HUES6 (cell line): Measurements from ENCODE around the gene EIF2B2.

ENCODE experiments used
- H3K27ac ChIP-seq: 2 replicates; pipeline ENCODE4 v1.7.0; 2013; ENCODE audit warnings: low read depth, mild to moderate bottlenecking, low read length, inconsistent platforms
- H3K27me3 ChIP-seq: 2 replicates; pipeline ENCODE4 v1.6.1; 2013; ENCODE audit warnings: low read length; ENCODE audit not compliant: control insufficient read depth, insufficient read depth
- H3K36me3 ChIP-seq: 2 replicates; pipeline ENCODE4 v1.6.1; 2013; ENCODE audit warnings: low read length; ENCODE audit not compliant: control insufficient read depth, insufficient read depth
- H3K4me1 ChIP-seq: 2 replicates; pipeline ENCODE4 v1.6.1; 2013; ENCODE audit warnings: low read length; ENCODE audit not compliant: control insufficient read depth, insufficient read depth
- H3K4me3 ChIP-seq: 2 replicates; pipeline ENCODE4 v1.5.1; 2013; ENCODE audit warnings: low read depth, low read length
- H3K9ac ChIP-seq: one replicate; pipeline ENCODE4 v1.6.1; 2013; ENCODE audit warnings: mild to moderate bottlenecking, low read length
- H3K9me3 ChIP-seq: 2 replicates; pipeline ENCODE4 v1.6.1; 2013; ENCODE audit warnings: low read depth, low read length; ENCODE audit not compliant: control insufficient read depth, insufficient read depth

Gene EIF2B2

GRCh38 chr14:74974364-74975058 lies 28.2 kb upstream of the EIF2B2 start:
- Histone ChIP-seq H3K27ac (no peak overlapping the region), H3K36me3 (no peaks in the 10 kb centered on the region), H3K9ac (no peak overlapping the region), H3K9me3 (no peaks in the 10 kb centered on the region), H3K4me1 (peaks cover 45% of the 10 kb centered on the region), H3K4me3 (no peak overlapping the region), H3K27me3 (no peaks in the 10 kb centered on the region)

- Histone ChIP-seq H3K27ac (no peak overlapping the region), H3K36me3 (no peaks in the 10 kb centered on the region), H3K9ac (no peak overlapping the region), H3K4me1 (peaks cover 52% of the 10 kb centered on the region), H3K9me3 (no peaks in the 10 kb centered on the region), H3K4me3 (no peak overlapping the region), H3K27me3 (no peaks in the 10 kb centered on the region)
Measured at GRCh38 chr14:74975059-74975810, 27.5 kb upstream of the EIF2B2 start.

GRCh38 chr14:74976264-74977113 lies 26.2 kb upstream of the EIF2B2 start:
- Histone ChIP-seq H3K36me3 (no peaks in the 10 kb centered on the region), H3K4me3 (no peak overlapping the region), H3K9ac (no peak overlapping the region), H3K9me3 (no peaks in the 10 kb centered on the region), H3K27me3 (no peaks in the 10 kb centered on the region), H3K4me1 (peaks cover 58% of the 10 kb centered on the region), H3K27ac (no peak overlapping the region)

GRCh38 chr14:74977164-74977900 lies 25.4 kb upstream of the EIF2B2 start:
- H3K27me3 ChIP-seq = no peaks in the 10 kb centered on the region
- H3K4me1 ChIP-seq = peaks cover 59% of the 10 kb centered on the region
- no peaks in the 10 kb centered on the region for H3K9me3 ChIP-seq
- no peak overlapping the region for H3K27ac ChIP-seq
- no peak overlapping the region for H3K4me3 ChIP-seq
- H3K9ac ChIP-seq = no peak overlapping the region
- no peaks in the 10 kb centered on the region for H3K36me3 ChIP-seq

- no peaks in the 10 kb centered on the region for H3K27me3 ChIP-seq
- H3K4me3 ChIP-seq = no peak overlapping the region
- H3K4me1 ChIP-seq = peaks cover 59% of the 10 kb centered on the region
- H3K36me3 ChIP-seq = no peaks in the 10 kb centered on the region
- no peaks in the 10 kb centered on the region for H3K9me3 ChIP-seq
- peak overlapping the region; percentile 30 for H3K9ac ChIP-seq
- H3K27ac ChIP-seq = no peak overlapping the region
Measured at GRCh38 chr14:74977901-74978385, 24.8 kb upstream of the EIF2B2 start.

- no peaks in the 10 kb centered on the region for H3K9me3 ChIP-seq
- H3K9ac ChIP-seq = peak overlapping the region; percentile 30
- H3K27me3 ChIP-seq = no peaks in the 10 kb centered on the region
- H3K4me3 ChIP-seq = no peak overlapping the region
- H3K27ac ChIP-seq = no peak overlapping the region; the same call in 1 of the 2 replicates
- H3K36me3 ChIP-seq = no peaks in the 10 kb centered on the region
- H3K4me1 ChIP-seq = peaks cover 55% of the 10 kb centered on the region
Measured at GRCh38 chr14:74978416-74978947, 24.2 kb upstream of the EIF2B2 start.

- no peak overlapping the region; the same call in 1 of the 2 replicates for H3K27ac ChIP-seq
- H3K4me1 ChIP-seq = peaks cover 50% of the 10 kb centered on the region
- no peaks in the 10 kb centered on the region for H3K27me3 ChIP-seq
Measured at GRCh38 chr14:74979029-74979428, 23.7 kb upstream of the EIF2B2 start.

GRCh38 chr14:74979442-74980397 lies 23.0 kb upstream of the EIF2B2 start:
- Histone ChIP-seq H3K9ac (peak overlapping the region; percentile 54), H3K27ac (no peak overlapping the region; the same call in 1 of the 2 replicates)

More at GRCh38 chr14:74979029-74979428, 23.7 kb upstream of the EIF2B2 start:
- H3K9me3 ChIP-seq = no peaks in the 10 kb centered on the region
- H3K9ac ChIP-seq = peak overlapping the region; percentile 53
- no peak overlapping the region for H3K4me3 ChIP-seq
- H3K36me3 ChIP-seq = no peaks in the 10 kb centered on the region

GRCh38 chr14:74980398-74980730 lies 22.4 kb upstream of the EIF2B2 start:
- H3K27me3 ChIP-seq = no peaks in the 10 kb centered on the region
- peak overlapping the region; percentile 7 for H3K9ac ChIP-seq
- H3K4me1 ChIP-seq = peaks cover 55% of the 10 kb centered on the region
- no peaks in the 10 kb centered on the region for H3K9me3 ChIP-seq
- H3K36me3 ChIP-seq = no peaks in the 10 kb centered on the region
- H3K4me3 ChIP-seq = no peak overlapping the region
- no peak overlapping the region for H3K27ac ChIP-seq

More at GRCh38 chr14:74979442-74980397, 23.0 kb upstream of the EIF2B2 start:
- peaks cover 50% of the 10 kb centered on the region for H3K4me1 ChIP-seq
- no peaks in the 10 kb centered on the region for H3K27me3 ChIP-seq
- no peaks in the 10 kb centered on the region for H3K36me3 ChIP-seq
- H3K9me3 ChIP-seq = no peaks in the 10 kb centered on the region
- no peak overlapping the region; the same call in 1 of the 2 replicates for H3K4me3 ChIP-seq
